Activated effector memory CD4-positive, alpha-beta T cell treated with Interleukin-2 at 50 U/mL for 16 hours (primary cell): ENCODE data around the gene RNF180.
"Not testable (repeated sequence)": the region's sequence is repeated elsewhere in the genome, so short reads cannot be mapped to it uniquely, and the experiment has no call there.

Source experiments
- DNase-seq: peaks from one replicate; pipeline ENCODE4 v3.0.0-alpha.2; 2020

RNF180 gene

GRCh38 chr5:64407103-64407825 lies 241.6 kb downstream of the RNF180 start:
- not testable (repeated sequence) for DNase-seq

- no peak for DNase-seq
Measured at GRCh38 chr5:64417390-64417789, 251.7 kb downstream of the RNF180 start.

GRCh38 chr5:64418013-64418412 lies 252.4 kb downstream of the RNF180 start:
- no peak for DNase-seq
